HCT116 (cell line): Measurements from ENCODE around the gene MX2. TPM values are rescaled to one million over a fixed set of nuclear protein-coding genes. Genes with fewer than 3 reads are reported as not detected.

Source experiments
- ATAC-seq: fragments of 200-7000 bp; cut with Tn5 transposase; 2 replicates; pipeline ENCODE4 v1.9.1; 2020; ENCODE audit warnings: mild to moderate bottlenecking, moderate library complexity
- BruUV-seq: library from RNA; stranded (reverse); fragments of 400-500 nt; replicated peaks from 2 replicates; lab custom pipeline; 2021; lab: Mats Ljungman, UMichigan
- CTCF ChIA-PET: fragments of 300-600 bp; sonication (Branson Sonifier 250); formaldehyde crosslinking; loops from one replicate; lab custom pipeline; 2021; ENCODE audit warnings: antibody characterized with exemption; lab: Charles Lee
- POLR2A ChIA-PET: fragments of 300-600, 350-600 bp; sonication (Branson Sonifier 250); formaldehyde crosslinking; loops from one replicate; lab custom pipeline; 2021; ENCODE audit warnings: antibody characterized with exemption; lab: Charles Lee
- RAD21 ChIA-PET, 2 experiments: fragments of 300-600 bp; sonication (Branson Sonifier 250); formaldehyde crosslinking; loops; one replicate each; lab custom pipeline; 2023; ENCODE audit warnings: low total read pairs in 2 of 2; ENCODE audit not compliant: uncharacterized antibody in 2 of 2, unreplicated experiment in 2 of 2, low non-redundant PET in 1 of 2; lab: Charles Lee
- DNase-seq: peaks from one replicate; pipeline ENCODE4 v3.0.0-alpha.2; 2010; ENCODE audit warnings: low read depth, low spot score
- H2AFZ ChIP-seq: fragments of 200-600 bp; shearing (Covaris generic), sonication (generic); 2 replicates; pipeline ENCODE4 v1.6.1; 2017; ENCODE audit warnings: low read depth, mixed run types, mixed read lengths, antibody characterized with exemption, low read length; ENCODE audit not compliant: poor library complexity, severe bottlenecking
- H3K27ac ChIP-seq: 2 replicates; pipeline ENCODE4 v1.5.1; 2012; ENCODE audit warnings: low read depth, low read length
- H3K27me3 ChIP-seq: fragments of 200-600 bp; sonication (generic); 2 replicates; pipeline ENCODE4 v1.6.1; 2016; ENCODE audit warnings: mixed run types, low read length, mixed read lengths; ENCODE audit not compliant: insufficient read depth
- H3K36me3 ChIP-seq, 2 experiments: fragments of 200-500 bp in 1 of 2; fragments of 200-600 bp in 1 of 2; sonication (Bioruptor generic) in 1 of 2; sonication (generic) in 1 of 2; 2 replicates each; pipeline versions ENCODE4 v1.5.1 to v1.6.1; 2014 to 2016; ENCODE audit warnings: low read length in 2 of 2, inconsistent platforms in 1 of 2, mixed read lengths in 1 of 2, mixed run types in 1 of 2; ENCODE audit not compliant: insufficient read depth in 2 of 2, control insufficient read depth in 1 of 2
- H3K4me1 ChIP-seq, 2 experiments: fragments of 200-600 bp in 1 of 2; sonication (generic) in 1 of 2; 2 replicates each; pipeline versions ENCODE4 v1.5.1 to v1.6.1; 2012 to 2017; ENCODE audit warnings: low read length in 2 of 2, inconsistent platforms in 1 of 2, mild to moderate bottlenecking in 1 of 2, mixed read lengths in 1 of 2, mixed run types in 1 of 2, moderate library complexity in 1 of 2; ENCODE audit not compliant: insufficient read depth in 2 of 2, control insufficient read depth in 1 of 2
- H3K4me2 ChIP-seq: fragments of 200-600 bp; sonication (generic); 2 replicates; pipeline ENCODE4 v1.6.1; 2017; ENCODE audit warnings: mixed run types, low read length, mixed read lengths
- H3K4me3 ChIP-seq, 2 experiments: fragments of 200-600 bp in 1 of 2; sonication (generic) in 1 of 2; replicated peaks in 1 of 2; 2 replicates each; pipeline ENCODE4 v1.5.1; 2011 to 2016; ENCODE audit warnings: low read length in 2 of 2, control low read depth in 1 of 2, low read depth in 1 of 2, mild to moderate bottlenecking in 1 of 2, mixed read lengths in 1 of 2, mixed run types in 1 of 2
- H3K79me2 ChIP-seq: fragments of 200-600 bp; sonication (generic); 2 replicates; pipeline ENCODE4 v1.6.1; 2017; ENCODE audit warnings: mild to moderate bottlenecking, mixed run types, low read length, moderate library complexity, mixed read lengths; ENCODE audit not compliant: insufficient read depth
- H3K9ac ChIP-seq: fragments of 200-600 bp; sonication (generic); 2 replicates; pipeline ENCODE4 v1.6.1; 2016; ENCODE audit warnings: low read length, mixed read lengths
- H3K9me2 ChIP-seq: fragments of 200-600 bp; sonication (generic), shearing (Covaris generic); 2 replicates; pipeline ENCODE4 v1.6.1; 2017; ENCODE audit warnings: mixed run types, mild to moderate bottlenecking, moderate library complexity; ENCODE audit not compliant: insufficient read depth
- H3K9me3 ChIP-seq, 2 experiments: fragments of 200-500 bp in 1 of 2; fragments of 200-600 bp in 1 of 2; sonication (Bioruptor generic) in 1 of 2; sonication (generic) in 1 of 2; 2 replicates each; pipeline ENCODE4 v1.6.1; 2014 to 2017; ENCODE audit warnings: low read length in 2 of 2, mixed read lengths in 2 of 2, inconsistent platforms in 1 of 2, low read depth in 1 of 2, mild to moderate bottlenecking in 1 of 2, mixed run types in 1 of 2, moderate library complexity in 1 of 2; ENCODE audit not compliant: control insufficient read depth in 1 of 2, insufficient read depth in 1 of 2
- H4K20me1 ChIP-seq: fragments of 200-600 bp; sonication (generic), shearing (Covaris generic); 2 replicates; pipeline ENCODE4 v1.6.1; 2017; ENCODE audit warnings: mixed run types, mild to moderate bottlenecking, moderate library complexity; ENCODE audit not compliant: insufficient read depth
- CEBPB ChIP-seq: IDR thresholded peaks from 2 replicates; pipeline ENCODE4 v1.6.1; 2012; ENCODE audit warnings: low read depth
- ELF1 ChIP-seq: IDR thresholded peaks from 2 replicates; pipeline ENCODE4 v1.6.1; 2012; ENCODE audit warnings: low read depth, borderline replicate concordance
- FOSL1 ChIP-seq: IDR thresholded peaks from 2 replicates; pipeline ENCODE4 v1.6.1; 2012; ENCODE audit warnings: low read depth
- JUND ChIP-seq: IDR thresholded peaks from 2 replicates; pipeline ENCODE4 v1.6.1; 2012
- POLR2AphosphoS5 ChIP-seq: IDR thresholded peaks from 2 replicates; pipeline ENCODE4 v1.6.1; 2011; ENCODE audit warnings: mild to moderate bottlenecking, low read depth, low read length, moderate library complexity
- RAD21 ChIP-seq: IDR thresholded peaks from 2 replicates; pipeline ENCODE4 v1.6.1; 2012; ENCODE audit warnings: low read depth, mild to moderate bottlenecking
- SIN3A ChIP-seq: IDR thresholded peaks from 2 replicates; pipeline ENCODE4 v1.6.1; 2012; ENCODE audit warnings: low read depth
- SP1 ChIP-seq: IDR thresholded peaks from 2 replicates; pipeline ENCODE4 v1.6.1; 2012; ENCODE audit warnings: low read depth
- SRF ChIP-seq: IDR thresholded peaks from 2 replicates; pipeline ENCODE4 v1.6.1; 2012; ENCODE audit warnings: low read depth
- TCF7L2 ChIP-seq: IDR thresholded peaks from 2 replicates; pipeline ENCODE4 v1.7.0; 2011; ENCODE audit warnings: borderline replicate concordance, inconsistent platforms; ENCODE audit not compliant: insufficient read depth, insufficient read length; ENCODE audit errors: extremely low read depth
- YY1 ChIP-seq: IDR thresholded peaks from 2 replicates; pipeline ENCODE4 v1.6.1; 2011; ENCODE audit warnings: low read length, low read depth, moderate library complexity, mild to moderate bottlenecking; ENCODE audit not compliant: insufficient replicate concordance; ENCODE audit errors: extremely low read depth
- ZFX ChIP-seq: fragments of 450-650 bp; IDR thresholded peaks from 2 replicates; pipeline ENCODE4 v1.6.1; 2017
- intact Hi-C: fragments of 100-400 bp; cut with micrococcal nuclease; formaldehyde crosslinking; loops from 2 replicates; pipeline ENCODE4 v1.10.0; 2022
- total RNA-seq: library from RNA; stranded (reverse); gene quantifications from one replicate; pipeline ENCODE4 v1.2.1, GENCODE V29; 2021; ENCODE audit not compliant: unreplicated experiment
- TF ChIP-seq, protein P1 (sequence below): IDR thresholded peaks from 2 replicates; pipeline ENCODE4 v1.6.1; 2012
- TF ChIP-seq, protein P2 (sequence below), 3 experiments: fragments of 200-600 bp in 1 of 3; sonication (generic) in 1 of 3; IDR thresholded peaks in 2 of 3; conservative IDR thresholded peaks in 1 of 3; 2 replicates each; pipeline ENCODE4 v1.5.1; 2012 to 2017; ENCODE audit warnings: low read depth in 2 of 3, low read length in 2 of 3, antibody characterized with exemption in 1 of 3, borderline replicate concordance in 1 of 3, control low read depth in 1 of 3, mild to moderate bottlenecking in 1 of 3, mixed read lengths in 1 of 3, mixed run types in 1 of 3, moderate library complexity in 1 of 3; ENCODE audit not compliant: insufficient read depth in 1 of 3
- TF ChIP-seq, protein P3 (sequence below): IDR thresholded peaks from 2 replicates; pipeline ENCODE4 v1.6.1; 2012; ENCODE audit warnings: low read depth
- TF ChIP-seq, protein P4 (sequence below): IDR thresholded peaks from 2 replicates; pipeline ENCODE4 v1.6.1; 2012

The MX2 gene
- total RNA-seq, 1 experiment from 2014 or later = 0.22 TPM

DNA sequence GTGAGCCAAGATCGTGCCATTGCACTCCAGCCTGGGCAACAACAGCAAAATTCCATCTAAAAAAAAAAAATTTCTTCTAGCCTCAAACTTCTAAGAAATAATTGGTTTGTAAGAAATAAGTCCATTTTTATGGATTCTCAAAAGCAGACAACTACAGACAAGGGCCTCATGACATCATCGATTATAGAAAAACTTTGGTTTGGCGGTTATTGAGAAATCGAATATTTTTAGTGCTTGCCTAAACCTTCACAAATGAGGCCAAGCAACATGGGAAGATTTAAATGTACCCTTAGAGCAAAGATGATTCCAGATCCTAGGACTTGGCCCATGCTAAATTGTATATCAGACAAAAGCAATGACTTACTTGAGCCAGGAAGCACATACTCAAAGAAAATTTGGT is 36.4 kb downstream of the MX2 start:
- Histone ChIP-seq H3K4me1 (no peaks in the 10 kb centered on the region), H3K27ac (no peak overlapping the region), H3K9me3 (no peaks in the 10 kb centered on the region), H3K4me3 (no peak overlapping the region), H4K20me1 (no peaks in the 10 kb centered on the region), H2AFZ (no peak overlapping the region), H3K9ac (no peak overlapping the region), H3K36me3 (no peaks in the 10 kb centered on the region), H3K9me2 (no peaks in the 10 kb centered on the region), H3K79me2 (no peaks in the 10 kb centered on the region), H3K27me3 (peaks cover 67% of the 10 kb centered on the region), H3K4me2 (no peak overlapping the region)
- ChIA-PET POLR2A (no interaction called here), RAD21 (no interaction called here), CTCF (no interaction called here)
- intact Hi-C loops = no loop called here
- TF ChIP-seq SRF (no peak), YY1 (no peak), TCF7L2 (no peak), JUND (no peak), FOSL1 (no peak), ZFX (no peak), SIN3A (no peak), POLR2AphosphoS5 (no peak), CEBPB (no peak), RAD21 (no peak), SP1 (no peak), ELF1 (no peak)
- TF ChIP-seq, protein P1, sequence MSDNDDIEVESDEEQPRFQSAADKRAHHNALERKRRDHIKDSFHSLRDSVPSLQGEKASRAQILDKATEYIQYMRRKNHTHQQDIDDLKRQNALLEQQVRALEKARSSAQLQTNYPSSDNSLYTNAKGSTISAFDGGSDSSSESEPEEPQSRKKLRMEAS = no peak
- TF ChIP-seq, protein P2, sequence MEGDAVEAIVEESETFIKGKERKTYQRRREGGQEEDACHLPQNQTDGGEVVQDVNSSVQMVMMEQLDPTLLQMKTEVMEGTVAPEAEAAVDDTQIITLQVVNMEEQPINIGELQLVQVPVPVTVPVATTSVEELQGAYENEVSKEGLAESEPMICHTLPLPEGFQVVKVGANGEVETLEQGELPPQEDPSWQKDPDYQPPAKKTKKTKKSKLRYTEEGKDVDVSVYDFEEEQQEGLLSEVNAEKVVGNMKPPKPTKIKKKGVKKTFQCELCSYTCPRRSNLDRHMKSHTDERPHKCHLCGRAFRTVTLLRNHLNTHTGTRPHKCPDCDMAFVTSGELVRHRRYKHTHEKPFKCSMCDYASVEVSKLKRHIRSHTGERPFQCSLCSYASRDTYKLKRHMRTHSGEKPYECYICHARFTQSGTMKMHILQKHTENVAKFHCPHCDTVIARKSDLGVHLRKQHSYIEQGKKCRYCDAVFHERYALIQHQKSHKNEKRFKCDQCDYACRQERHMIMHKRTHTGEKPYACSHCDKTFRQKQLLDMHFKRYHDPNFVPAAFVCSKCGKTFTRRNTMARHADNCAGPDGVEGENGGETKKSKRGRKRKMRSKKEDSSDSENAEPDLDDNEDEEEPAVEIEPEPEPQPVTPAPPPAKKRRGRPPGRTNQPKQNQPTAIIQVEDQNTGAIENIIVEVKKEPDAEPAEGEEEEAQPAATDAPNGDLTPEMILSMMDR (IDR thresholded peaks at IDR 0.05 in 2 of 3, conservative IDR thresholded peaks at IDR 0.05 in 1 of 3; ENCODE audit: borderline replicate concordance in 1 of 3, insufficient read depth in 1 of 3, low read depth in 2 of 3, low read length in 2 of 3) = no peak
- TF ChIP-seq, protein P3, sequence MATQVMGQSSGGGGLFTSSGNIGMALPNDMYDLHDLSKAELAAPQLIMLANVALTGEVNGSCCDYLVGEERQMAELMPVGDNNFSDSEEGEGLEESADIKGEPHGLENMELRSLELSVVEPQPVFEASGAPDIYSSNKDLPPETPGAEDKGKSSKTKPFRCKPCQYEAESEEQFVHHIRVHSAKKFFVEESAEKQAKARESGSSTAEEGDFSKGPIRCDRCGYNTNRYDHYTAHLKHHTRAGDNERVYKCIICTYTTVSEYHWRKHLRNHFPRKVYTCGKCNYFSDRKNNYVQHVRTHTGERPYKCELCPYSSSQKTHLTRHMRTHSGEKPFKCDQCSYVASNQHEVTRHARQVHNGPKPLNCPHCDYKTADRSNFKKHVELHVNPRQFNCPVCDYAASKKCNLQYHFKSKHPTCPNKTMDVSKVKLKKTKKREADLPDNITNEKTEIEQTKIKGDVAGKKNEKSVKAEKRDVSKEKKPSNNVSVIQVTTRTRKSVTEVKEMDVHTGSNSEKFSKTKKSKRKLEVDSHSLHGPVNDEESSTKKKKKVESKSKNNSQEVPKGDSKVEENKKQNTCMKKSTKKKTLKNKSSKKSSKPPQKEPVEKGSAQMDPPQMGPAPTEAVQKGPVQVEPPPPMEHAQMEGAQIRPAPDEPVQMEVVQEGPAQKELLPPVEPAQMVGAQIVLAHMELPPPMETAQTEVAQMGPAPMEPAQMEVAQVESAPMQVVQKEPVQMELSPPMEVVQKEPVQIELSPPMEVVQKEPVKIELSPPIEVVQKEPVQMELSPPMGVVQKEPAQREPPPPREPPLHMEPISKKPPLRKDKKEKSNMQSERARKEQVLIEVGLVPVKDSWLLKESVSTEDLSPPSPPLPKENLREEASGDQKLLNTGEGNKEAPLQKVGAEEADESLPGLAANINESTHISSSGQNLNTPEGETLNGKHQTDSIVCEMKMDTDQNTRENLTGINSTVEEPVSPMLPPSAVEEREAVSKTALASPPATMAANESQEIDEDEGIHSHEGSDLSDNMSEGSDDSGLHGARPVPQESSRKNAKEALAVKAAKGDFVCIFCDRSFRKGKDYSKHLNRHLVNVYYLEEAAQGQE = no peak
- TF ChIP-seq, protein P4, sequence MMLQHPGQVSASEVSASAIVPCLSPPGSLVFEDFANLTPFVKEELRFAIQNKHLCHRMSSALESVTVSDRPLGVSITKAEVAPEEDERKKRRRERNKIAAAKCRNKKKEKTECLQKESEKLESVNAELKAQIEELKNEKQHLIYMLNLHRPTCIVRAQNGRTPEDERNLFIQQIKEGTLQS = no peak
- BruUV-seq = no TSS peak
- ATAC-seq (no peak), DNase-seq (no peak)
